DND-41 (cell line): ENCODE data around the gene TTC28.

Source experiments
- CTCF ChIP-seq: IDR thresholded peaks from 2 replicates; pipeline ENCODE4 v1.5.1; 2012; ENCODE audit warnings: borderline replicate concordance, low read length, moderate library complexity, mild to moderate bottlenecking; ENCODE audit not compliant: poor library complexity, severe bottlenecking; ENCODE audit errors: extremely low read depth
- EZH2 ChIP-seq: IDR thresholded peaks from 3 replicates; pipeline ENCODE4 v1.6.1; 2012; ENCODE audit warnings: borderline replicate concordance, low read depth, mild to moderate bottlenecking, moderate library complexity, low read length, inconsistent platforms; ENCODE audit not compliant: severe bottlenecking

GRCh38 chr22:28563636-28564035 lies 116.0 kb downstream of the TTC28 start:
- TF ChIP-seq CTCF (no peak), EZH2 (no peak)
